HG03439 (cell line): Measurements from ENCODE around the gene RTL5.

Source experiments
- ATAC-seq: cut with Tn5 transposase; IDR thresholded peaks from one replicate; pipeline ENCODE4 v1.9.1; 2021; ENCODE audit warnings: mild to moderate bottlenecking, moderate library complexity; ENCODE audit not compliant: unreplicated experiment

RTL5 gene

DNA sequence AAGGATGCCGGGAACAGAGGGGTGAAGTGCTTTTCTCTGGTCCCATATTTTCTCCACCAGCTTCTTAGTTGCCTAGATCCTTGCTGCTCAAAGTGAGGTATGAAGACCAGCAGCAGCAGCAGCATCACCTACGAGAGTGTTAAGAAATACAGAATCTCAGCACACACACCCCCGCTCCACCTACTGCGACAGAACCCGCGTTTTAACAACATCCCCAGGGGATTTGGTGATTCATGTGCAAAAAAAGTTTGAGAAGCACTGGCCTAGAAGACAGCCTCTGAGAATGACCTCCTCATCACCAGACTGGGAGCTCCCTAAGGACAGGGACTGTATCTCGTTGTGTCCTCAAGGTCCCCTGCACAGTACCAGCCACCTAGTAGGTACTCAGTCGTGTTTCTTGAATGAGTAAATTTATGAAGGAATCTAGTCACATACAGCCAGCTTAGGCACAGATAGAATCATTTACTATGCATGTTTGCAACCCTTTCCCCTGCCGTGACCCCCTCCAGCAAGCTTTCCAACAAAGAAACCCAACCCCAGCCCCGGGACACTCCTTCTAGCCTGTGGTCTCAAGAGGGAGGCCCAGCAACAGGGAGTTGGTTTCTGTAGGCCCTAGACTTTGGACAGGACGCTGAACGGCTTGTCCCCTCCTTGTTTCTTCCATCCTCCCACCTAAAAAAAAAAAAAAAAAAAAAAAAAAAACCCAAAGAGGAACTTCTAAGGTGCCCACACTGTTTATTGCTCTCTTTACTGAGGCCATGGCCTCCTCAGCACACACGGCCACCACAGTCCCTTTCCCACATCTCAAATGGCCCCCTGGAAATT, 21.5 kb downstream of the RTL5 start:
- no peak for ATAC-seq

DNA sequence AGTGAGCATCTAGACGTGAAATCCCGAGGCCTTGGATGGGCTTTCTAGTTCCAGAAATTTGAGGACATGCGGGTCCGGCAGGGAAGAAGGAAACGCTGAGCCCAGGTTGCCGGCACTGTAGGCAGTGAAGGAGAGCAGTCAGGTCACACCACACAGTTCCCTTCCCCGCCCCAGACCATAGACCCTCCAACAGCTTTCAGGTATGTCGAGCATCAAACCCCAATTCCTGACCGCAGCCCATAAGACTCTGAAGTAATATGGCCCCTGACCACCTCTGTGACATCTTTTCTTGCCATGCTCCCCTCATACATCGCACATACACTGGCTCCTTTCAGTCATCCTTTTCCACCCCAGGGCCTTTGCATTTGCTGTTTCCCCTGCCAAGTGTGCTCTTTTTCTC, 23.0 kb downstream of the RTL5 start:
- ATAC-seq: no peak

DNA sequence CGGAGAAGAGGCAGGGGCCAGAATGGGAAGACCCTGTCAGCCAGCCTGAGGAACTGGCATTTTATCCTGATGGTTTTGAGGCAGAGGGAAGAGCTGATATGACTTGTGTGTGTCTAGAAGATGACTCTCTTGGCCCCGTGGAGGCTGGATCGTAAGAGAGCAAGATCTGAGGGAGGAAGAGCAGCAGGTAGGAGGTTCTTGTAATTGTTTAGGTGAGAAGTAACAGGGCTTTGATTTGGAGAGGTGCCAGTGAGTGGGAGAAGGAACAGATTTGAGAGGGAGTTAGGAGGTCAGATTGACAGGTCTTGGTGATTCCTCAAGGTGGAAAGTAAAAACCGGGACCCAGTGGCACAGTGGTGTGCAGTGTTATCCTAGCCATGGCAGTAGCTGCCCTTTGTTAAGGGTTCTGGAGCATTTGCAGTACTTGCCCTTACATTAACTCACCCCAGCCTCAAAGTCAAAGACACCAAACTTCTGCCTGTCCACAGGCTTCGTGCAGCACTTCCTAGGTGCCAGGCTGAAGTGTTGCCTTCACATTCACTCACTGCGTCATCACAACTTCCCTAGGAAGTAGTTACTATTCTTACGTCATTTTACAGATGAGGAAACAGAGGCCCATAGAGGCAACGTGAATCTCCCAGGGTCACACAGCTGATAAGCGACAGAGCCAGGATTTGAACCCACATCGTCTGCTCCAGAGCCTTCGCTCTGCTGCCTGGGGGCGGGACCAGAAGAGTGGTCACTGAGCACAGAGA, 23.7 kb downstream of the RTL5 start:
- no peak for ATAC-seq

DNA sequence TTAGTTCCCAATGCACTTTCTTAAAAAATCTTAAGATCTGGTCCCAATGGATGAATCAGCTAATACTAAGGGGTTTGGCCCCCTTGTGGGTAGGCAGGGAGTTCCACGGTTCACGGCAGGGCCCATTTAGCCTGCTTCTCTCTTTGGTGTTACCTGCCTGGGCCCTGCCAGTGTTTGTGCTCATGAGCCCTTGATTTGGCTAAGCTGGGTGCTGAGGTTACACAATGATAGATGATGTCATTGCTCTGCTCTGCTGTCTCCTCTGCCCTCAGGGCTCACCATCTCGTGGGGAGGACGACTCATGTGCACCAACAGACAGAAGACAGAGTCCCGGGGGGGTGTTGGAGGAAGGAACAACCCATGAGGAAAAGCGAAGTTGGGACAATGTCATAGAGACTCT, 24.4 kb downstream of the RTL5 start:
- no peak for ATAC-seq

DNA sequence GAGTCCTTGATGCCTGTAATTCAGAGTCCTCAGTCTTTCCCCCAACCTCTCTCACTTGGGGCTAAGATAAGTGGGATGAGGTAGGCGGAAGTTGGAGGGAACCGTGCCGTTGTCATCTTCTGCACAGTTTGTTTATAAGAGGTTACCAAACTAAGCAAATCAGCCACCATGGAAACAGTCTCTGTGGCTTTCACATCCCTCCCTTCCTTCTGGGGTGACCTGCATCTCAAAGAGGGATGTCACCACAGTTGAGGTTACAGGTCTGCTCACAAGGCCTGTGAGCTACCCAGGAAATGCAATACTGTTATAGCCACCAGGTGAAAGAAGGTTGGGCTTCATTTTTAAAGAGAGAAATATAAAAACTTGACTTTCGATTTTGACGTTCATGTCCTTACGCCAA, 26.3 kb downstream of the RTL5 start:
- ATAC-seq: no peak

DNA sequence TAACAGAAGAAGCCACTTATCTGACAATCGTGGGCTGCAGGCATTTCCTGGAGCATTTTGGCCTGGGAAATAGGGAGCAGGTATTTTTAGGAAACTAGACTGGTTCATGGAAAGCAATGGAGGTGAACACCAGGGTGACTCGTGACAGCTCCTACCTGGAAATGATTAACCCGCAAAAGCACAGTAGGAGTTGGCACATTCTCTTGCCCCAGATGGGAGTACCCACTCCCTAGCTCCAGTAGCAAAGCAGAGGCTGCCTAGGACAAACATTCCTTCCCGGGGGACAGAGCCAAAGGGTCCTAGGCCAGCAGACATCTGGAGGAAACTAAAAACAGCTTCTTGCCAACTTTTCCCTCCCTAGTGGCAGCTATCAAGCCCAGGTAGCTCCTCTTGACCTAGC, 29.0 kb downstream of the RTL5 start:
- ATAC-seq: no peak

DNA sequence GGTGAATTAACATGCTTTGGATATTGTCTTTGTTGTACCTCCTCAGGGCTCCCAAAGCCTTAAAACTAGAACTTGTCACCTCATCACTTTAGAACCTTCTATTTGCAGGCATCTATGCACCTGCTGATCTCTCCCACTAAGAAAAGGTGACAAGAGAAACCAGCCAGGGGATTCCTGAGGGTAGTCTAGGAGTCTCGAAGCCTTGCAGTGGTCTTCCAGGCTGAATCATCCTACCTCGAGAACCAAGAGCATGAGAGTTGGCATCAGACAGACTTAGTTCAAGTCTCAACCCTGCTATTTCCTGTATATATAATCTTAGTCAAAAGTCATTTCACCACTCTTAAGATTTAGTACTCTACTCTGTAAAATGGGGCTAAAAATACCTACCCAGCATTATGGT, 29.6 kb downstream of the RTL5 start:
- no peak for ATAC-seq

DNA sequence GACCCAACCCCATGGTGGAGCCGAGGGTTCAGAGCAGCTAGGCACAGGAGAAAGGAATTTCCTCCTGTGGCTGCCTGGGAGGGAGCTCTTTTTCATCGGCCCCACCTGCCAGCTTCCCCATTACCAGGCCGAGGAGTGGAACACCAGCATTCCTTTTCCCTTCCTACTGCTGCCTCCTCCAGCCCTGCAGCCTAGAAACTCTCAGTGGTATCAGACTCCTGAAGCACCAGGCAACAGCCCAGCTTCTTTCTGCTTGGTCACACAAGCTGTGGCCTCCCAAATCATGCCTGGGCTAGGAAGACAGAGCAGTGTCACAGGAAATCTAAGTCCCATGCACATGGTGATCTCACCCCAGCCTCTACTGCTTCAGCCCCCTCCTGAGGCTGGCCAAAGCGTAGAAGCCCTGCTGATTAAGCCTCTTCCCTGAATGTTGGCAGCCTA, 30.1 kb downstream of the RTL5 start:
- no peak for ATAC-seq

DNA sequence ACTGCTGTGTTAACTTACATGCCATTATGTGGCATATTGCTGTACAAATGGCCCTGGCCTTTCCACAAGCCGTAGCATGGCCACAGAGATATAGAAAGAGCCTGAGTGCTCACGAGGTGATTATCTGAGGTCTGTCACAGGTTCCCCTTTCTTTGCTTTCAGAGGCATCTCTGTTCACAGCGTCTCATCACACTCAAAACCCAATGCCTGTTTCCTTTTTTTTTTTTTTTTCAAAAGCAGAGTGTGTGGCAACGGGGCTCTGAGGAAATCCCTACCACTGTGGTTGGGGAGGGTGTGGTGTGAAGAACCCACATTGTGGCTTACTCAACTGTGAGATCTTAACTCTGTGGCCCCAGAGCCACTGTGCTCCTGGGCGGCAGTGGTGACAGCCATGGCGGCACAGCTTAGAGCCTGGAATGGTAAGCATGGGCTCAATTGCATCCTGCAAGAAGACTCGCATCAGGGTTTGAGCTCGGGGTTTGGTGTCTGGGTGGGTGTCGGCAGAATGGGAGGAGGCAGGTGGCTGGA, 30.8 kb downstream of the RTL5 start:
- ATAC-seq: peak; percentile 77

DNA sequence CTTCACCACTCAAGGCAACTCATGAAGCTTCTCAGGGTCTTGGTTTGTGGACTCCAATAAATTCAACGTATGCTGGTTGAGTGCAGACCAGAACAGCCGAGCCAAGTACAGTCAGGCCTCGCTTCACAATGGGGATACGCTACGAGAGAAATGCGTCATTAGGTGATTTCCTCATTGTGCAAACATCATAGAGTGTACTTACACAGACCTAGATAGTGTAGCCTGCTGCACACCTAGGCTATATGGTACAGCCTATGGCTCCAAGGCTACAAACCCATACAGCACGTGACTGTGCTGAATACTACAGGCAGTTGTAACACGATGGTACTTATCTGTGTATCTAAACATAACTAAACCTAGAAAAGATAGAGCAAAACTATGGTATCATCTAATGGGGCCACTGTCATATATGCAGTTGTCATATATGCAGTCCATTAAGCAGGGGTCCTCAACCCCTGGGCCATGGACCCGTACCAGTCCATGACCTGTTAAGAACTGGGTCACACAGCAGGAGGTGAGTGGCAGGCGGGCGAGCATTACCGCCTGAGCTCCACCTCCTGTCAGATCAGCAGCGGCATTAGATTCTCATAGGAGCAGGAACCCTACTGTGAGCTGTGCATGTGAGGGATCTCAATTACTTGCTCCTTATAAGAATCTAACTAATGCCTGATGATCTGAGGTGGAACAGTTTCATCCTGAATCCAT, 31.5 kb downstream of the RTL5 start:
- no peak for ATAC-seq

DNA sequence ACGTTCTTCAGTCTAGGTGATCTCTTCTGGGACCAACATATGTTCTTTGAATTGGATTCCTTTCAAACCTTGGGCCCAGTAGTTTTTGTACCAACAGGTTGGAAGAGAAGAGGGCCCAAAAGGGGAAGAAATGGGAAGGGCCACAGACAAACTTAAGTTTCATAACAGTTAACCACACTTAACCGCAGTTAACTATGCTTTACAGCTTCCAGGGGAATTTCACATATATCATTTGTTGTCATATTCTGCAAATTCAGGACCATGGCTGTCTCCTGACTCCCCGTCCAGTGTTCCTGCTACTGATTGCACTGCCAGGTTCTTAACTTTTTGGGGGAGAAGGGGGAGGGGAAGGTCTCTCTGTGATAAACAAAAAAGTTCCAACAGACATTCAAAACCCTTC, 34.6 kb downstream of the RTL5 start:
- ATAC-seq: no peak

DNA sequence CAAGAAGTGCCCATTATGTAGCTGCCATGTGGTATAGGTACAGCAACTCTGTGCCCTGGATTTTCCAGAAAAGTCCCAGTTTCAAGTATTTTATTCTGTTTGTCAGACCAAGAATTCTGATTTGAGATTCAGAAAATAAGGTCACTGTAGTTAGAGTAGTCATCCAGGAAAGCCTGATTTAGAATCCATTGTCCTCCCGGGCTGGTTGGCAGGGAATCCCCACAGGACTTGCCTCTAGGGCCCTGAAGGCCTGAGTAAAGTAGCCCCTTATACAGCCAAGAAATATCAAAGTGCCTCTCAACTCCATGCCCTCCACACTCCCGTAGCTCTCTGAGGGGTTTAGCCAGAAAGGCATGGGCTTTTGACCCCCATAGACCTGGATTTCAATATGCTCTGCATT, 36.3 kb downstream of the RTL5 start:
- no peak for ATAC-seq

DNA sequence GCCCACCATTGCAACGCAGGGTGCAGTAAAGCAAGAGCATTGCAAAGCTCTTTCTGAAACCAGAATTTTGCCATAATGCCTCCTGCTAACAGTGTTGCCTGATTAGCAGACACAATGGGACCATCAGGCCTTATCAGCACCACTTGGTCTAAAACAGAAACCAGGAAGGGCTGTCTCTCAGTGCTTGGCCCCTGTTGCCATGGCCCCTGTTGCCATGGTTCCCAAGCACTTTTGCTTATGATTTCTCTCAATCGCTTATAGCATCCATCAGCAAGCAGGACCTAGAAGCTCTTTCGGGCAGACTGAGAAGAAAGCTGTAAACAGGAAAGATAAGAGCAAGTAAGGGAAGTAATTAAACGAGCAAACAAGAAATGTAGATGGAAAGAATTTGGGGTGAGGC, 36.8 kb downstream of the RTL5 start:
- no peak for ATAC-seq

DNA sequence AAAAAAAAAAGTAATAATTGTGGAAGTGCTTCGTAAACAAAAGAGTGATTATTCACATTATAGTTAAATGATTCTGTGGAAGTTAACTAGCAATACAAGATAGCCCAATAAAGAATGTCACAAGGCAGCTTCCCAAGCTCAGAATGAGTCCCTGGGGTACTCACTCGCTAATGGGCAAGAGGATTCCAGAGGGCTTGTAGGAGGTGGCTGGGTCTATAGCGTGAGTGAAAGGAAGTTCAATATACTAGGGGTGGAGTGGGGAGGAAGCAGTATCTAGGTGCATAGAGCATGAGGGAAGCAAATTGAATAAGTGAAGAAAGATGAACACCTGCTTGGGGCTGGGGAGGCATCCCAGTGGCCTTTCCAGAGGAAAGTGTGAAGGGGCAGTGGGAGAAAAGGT, 42.5 kb downstream of the RTL5 start:
- ATAC-seq: no peak

DNA sequence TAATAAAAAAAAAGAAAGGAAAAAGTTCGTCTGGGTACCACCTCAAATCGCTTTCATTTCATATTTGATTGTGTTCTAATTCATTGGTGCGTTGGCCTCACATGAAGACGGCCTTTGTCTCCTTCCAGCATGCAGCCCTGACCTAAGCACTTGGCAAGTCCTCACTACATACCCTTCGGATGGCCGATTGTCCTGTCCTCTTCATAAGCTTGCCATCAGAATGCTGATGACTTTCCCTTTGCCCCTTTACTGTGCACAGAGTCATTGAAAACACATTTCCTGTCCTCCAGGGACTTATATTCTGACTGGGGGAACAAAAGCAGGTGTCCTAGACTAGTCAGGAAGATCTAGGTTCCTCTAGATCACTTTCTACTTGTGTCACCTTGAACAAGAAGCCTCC, 43.0 kb downstream of the RTL5 start:
- no peak for ATAC-seq

DNA sequence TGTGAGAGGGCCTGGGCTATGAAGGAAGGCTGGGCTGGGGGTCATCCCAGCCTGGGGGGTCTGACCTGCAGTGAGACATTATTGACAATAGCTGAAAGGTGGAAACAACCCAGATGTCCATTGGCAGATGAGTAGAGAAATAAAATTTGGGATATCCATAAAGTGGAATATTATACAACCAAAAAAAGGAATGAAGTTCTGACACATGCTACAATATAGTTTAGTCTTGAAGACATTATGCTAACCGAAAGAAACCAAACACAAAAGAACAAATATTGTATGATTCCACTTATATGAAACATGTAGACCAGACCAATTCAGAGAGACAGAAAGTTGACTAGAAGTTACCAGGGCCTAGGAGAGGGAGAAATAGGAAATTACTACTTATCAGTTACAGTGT, 44.7 kb downstream of the RTL5 start:
- ATAC-seq: no peak

DNA sequence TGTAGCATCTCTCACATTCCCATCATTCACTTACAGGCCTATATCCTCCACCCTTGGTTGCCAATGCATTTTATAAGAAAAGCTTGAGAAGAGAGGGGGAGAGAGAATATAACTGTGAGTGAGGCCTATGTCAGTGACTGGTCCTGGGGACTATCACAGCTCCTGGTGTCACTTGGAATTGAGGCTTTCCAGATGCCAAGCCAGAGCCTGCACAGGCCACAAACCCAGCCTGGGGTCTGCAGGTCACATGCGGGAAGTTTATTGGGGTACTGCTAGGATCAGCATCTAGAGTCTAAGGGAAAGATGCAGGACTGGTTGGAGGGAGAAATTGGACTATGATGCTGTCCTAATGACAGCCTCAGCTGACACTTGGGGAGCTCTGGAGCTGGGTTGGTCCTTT, 47.6 kb downstream of the RTL5 start:
- no peak for ATAC-seq

DNA sequence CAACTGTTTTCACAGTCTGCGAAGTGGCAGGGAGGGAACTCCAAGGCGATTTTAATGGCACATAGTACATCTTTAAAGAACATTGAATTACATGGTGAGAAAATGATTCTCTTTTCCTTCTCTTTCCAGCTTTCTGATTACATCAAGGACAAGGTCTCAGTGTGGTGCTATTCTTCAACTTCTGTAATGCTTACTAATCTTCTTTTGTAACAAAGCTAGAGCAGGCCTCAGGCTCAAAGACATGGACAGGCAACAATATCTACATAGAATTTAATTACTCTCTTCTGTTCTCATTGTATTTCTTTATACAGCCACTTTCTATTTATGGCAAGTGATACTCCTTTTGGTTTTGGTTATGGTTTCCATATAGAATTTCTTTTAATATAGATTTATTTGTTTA, 48.4 kb downstream of the RTL5 start:
- ATAC-seq: no peak

DNA sequence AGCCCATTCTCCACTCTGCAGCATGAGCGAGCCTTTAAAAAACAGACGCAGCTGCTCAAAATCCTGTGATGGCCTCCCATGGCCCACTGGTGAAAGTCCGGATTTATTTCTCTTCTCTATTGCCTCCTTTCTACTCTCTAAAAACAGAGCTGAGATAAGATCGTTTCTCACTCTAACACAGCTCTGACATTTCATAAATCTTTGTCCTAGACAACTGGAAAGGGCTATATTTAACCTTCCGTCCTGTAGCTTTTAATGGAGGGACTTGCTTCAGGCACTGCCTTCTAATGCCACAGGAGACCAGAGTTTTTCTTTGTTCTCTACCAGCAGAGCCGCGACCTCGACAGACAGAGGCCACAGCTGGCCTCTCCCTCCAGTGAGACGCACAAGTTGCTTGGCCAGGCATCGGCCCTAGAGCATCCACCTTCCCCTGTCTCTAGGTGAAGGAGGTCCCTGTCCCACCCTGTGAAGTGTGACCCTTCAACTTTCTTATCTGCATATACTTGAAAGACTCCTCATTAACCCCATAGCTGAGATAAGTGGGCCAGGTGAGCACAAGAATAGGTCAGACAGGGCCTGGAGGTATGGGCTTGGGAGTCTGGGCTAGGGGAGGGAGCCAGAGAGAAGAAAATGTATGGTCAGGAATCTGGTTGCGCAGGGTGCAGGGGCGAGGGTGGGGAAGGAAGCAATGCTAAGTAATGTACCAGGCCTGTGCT, 50.0 kb downstream of the RTL5 start:
- ATAC-seq: no peak

DNA sequence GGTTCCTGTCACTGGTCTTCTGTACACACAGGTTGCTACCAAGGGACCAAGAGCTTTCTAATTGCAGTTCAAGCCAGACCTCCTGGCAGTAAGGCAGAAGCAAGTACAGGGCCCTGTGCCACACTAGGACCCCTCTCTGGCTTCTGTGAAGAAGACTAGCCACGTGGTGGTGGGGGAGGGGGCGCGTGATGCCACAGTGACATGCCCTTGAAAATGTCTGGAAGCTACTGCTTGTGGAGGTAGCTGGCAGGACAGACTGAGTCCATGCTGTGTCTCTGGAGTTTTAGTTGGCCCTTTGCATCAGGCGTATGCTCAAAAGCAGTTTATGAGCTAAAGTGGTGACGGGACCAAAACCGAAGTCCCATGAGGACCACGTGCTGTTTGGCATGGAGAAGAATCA, 50.9 kb downstream of the RTL5 start:
- ATAC-seq: no peak

DNA sequence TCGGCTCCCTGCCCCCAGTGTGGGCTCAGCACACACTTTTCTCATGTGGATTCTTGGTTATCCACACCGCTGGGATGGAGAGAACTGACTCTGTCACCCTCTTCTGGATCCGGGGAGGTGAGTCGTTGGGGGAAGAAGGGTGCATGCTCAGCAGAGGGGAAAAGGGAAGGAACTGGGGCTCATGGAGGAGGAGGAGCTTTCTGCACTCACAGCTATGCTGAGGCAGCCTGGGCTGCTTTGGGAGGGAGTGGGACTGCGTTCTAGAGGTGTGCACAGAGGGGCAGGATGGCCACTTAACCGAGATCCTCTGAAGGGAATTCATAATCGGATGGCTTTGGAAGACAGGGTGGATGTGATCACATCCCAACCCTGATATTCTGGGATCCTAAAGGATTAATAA, 51.6 kb downstream of the RTL5 start:
- no peak for ATAC-seq
